PFSK-1 (cell line): ENCODE measurements around the gene ITK.

Experiments used
- FOXP2 ChIP-seq: optimal IDR thresholded peaks from 2 replicates; pipeline ENCODE3; 2011; ENCODE audit warnings: borderline replicate concordance, control low read depth, inconsistent platforms; ENCODE audit not compliant: insufficient read depth; ENCODE audit errors: extremely low read length, extremely low read depth
- POLR2AphosphoS5 ChIP-seq: IDR thresholded peaks from 2 replicates; pipeline ENCODE4 v1.6.1; 2012; ENCODE audit warnings: low read depth, mild to moderate bottlenecking, control low read depth, low read length, moderate library complexity
- REST ChIP-seq, 2 experiments: IDR thresholded peaks; 2 replicates each; pipeline versions ENCODE4 v1.6.1 to v1.8.0; 2011 to 2012; ENCODE audit warnings: low read depth in 2 of 2, low read length in 2 of 2, control low read depth in 1 of 2, inconsistent platforms in 1 of 2, mild to moderate bottlenecking in 1 of 2, moderate library complexity in 1 of 2; ENCODE audit not compliant: insufficient read depth in 1 of 2
- SIN3A ChIP-seq: IDR thresholded peaks from 2 replicates; pipeline ENCODE4 v1.6.1; 2012; ENCODE audit warnings: mild to moderate bottlenecking, low read length, moderate library complexity, borderline replicate concordance; ENCODE audit not compliant: insufficient read depth
- TAF1 ChIP-seq: IDR thresholded peaks from 2 replicates; pipeline ENCODE4 v1.6.1; 2012; ENCODE audit warnings: low read length, control low read depth, borderline replicate concordance; ENCODE audit not compliant: insufficient read depth

GRCh38 chr5:157204765-157205164 is 24.1 kb downstream of the ITK start:
- no peak for TF ChIP-seq FOXP2
- TF ChIP-seq REST (IDR thresholded peaks at IDR 0.05; ENCODE audit: insufficient read depth in 1 of 2, low read depth in 2 of 2, low read length in 2 of 2) = no peak
- no peak for TF ChIP-seq POLR2AphosphoS5
- TF ChIP-seq SIN3A = no peak
- TF ChIP-seq TAF1 = no peak
